Hepatic stellate cell (primary cell): ENCODE data around the gene PAPOLA.
"Not testable (repeated sequence)": the region's sequence is repeated elsewhere in the genome, so short reads cannot be mapped to it uniquely, and the experiment has no call there.

Experiments
- DNase-seq: peaks from one replicate; pipeline ENCODE4 v3.0.0; 2011; ENCODE audit warnings: low spot score

Gene PAPOLA

GRCh38 chr14:96501740-96502620 is at the start of gene PAPOLA:
PAPOLA (plus strand) TSS chr14:96502382; CDS start chr14:96502593, 211 bp downstream.
- peak; percentile 95 for DNase-seq

DNA sequence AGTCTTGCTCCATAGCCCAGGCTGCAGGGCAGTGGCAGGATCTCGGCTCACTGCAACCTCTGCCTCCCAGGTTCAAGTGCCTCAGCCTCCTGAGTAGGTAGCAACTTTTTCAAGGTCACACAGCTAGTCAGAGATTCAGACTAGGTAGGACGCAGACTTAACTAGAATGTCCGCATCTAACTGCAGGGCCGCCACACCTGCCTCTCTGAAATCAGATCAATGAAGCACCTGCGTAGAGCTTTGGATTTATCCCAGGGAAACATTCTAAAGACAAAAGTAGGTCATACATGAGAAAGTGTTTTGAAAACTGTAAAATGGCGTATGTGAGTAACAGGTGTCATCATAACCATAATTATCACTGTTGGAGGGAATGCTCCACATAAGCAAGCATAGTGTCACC is 49.5 kb upstream of the PAPOLA start:
- no peak for DNase-seq

- DNase-seq: no peak
Observed at GRCh38 chr14:96455588-96455987, 46.6 kb upstream of the PAPOLA start.

GRCh38 chr14:96459851-96460250 is 42.3 kb upstream of the PAPOLA start:
- DNase-seq: no peak

GRCh38 chr14:96461950-96462798 is 40.0 kb upstream of the PAPOLA start:
- no peak for DNase-seq

GRCh38 chr14:96464136-96464535 is 38.0 kb upstream of the PAPOLA start:
- no peak for DNase-seq

DNA sequence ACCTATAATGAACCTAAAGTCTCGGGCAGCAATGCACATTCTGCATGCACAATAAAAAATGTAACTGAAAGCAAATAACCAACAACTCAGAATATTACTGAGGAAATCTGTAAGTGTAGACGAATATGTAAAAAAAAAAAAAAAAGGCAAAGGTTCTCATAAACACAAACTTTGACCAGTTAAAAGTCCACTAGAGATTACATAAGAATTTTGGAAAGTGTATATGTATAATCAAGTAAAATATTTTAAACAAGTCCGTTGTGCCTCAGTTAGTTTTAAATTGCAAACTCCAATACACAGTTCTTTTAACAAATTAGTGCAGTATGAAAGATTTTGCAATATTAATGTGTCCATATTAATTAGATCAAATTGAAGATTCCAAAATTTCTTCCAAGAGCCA is 35.3 kb upstream of the PAPOLA start:
- no peak for DNase-seq

- no peak for DNase-seq
Observed at GRCh38 chr14:96470331-96470730, 31.9 kb upstream of the PAPOLA start.

DNA sequence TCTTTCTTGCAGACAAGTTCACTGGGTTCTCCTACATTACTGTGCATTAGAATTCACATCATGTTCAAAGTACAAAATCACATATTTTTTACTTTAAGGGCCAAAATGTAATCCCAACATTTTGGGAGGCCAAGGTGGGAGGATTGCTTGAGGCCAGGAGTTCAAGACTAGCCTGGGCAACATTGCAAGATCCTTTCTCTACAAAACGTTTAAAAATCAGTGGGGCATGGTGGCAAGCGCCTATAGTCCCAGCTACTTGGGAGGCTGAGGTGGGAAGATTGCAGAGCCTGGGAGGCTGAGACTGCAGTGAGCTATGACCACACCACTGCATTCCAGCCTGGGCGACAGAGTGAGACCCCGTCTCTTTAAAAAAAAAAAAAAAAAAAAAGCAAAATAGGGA is 31.2 kb upstream of the PAPOLA start:
- DNase-seq: not testable (repeated sequence)

- DNase-seq: no peak
Observed at GRCh38 chr14:96478119-96478518, 24.1 kb upstream of the PAPOLA start.

- DNase-seq: no peak
Observed at GRCh38 chr14:96479435-96480146, 22.6 kb upstream of the PAPOLA start.

DNA sequence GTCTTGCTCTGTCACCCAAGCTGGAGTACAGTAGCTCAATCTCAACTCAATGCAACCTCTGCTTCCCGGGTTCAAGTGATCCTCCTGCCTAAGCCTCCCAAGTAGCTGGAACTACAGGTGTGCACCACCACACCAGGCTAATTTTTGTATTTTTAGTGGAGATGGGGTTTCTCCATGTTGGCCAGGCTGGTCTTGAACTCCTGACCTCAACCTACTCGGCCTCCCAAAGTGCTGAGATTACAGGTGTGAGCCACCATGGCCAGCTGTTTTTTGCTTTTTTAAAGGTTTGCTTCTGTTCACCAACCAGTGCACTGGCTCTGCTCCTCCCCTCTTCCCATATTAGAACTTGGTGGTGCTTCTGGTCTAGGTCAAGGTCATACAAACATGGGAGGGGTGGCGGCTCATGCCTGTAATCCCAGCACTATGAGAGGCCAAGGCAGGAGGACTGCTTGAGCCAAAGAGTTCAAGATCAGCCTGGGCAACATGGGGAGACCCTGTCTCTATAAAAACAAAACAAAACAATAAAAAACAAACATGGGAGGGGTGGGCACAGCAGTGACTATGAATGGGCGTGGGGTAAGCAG is 20.4 kb upstream of the PAPOLA start:
- DNase-seq: no peak

- DNase-seq: no peak
Observed at GRCh38 chr14:96482986-96483385, 19.2 kb upstream of the PAPOLA start.

DNA sequence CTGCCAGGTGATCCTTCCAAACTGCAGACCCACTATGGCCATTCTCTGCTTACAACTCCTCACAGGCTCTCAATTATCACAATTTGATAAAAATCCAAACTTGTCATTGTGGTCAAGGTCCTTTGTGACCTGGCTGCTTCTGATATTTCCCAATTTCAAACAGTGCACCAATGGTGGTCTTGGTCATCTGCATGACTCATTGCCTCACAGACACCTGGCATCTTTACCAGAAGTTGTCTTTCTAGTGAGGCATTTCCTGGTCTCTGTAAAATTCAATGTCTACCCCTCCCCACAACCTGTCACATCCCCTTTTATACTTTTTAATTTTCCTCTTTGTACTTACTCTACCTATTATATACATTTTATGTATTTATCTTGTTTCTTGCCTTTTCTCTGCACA is 17.8 kb upstream of the PAPOLA start:
- no peak for DNase-seq

DNA sequence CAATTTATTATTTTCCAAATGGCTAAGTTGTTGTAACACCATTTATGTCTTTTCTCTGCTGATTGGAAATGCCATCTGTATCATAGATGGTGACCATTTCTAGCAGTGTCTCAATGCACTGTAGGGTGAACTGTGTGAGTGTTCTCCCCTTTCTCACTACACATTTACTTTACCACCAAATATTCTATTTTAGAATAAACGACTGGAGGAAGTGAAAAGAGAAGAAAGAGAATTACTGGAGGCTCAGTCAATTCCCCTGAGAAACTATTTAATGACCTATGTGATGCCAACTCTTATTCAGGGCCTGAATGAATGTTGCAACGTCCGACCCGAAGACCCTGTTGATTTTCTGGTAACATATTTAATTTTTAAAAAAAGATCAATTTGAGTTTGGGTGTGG is 15.5 kb upstream of the PAPOLA start:
- no peak for DNase-seq

- no peak for DNase-seq
Observed at GRCh38 chr14:96489327-96489726, 12.9 kb upstream of the PAPOLA start.

GRCh38 chr14:96493178-96493577 is 9.0 kb upstream of the PAPOLA start:
- DNase-seq: no peak

- no peak for DNase-seq
Observed at GRCh38 chr14:96494331-96494730, 7.9 kb upstream of the PAPOLA start.

- no peak for DNase-seq
Observed at GRCh38 chr14:96497087-96497486, 5.1 kb upstream of the PAPOLA start.

DNA sequence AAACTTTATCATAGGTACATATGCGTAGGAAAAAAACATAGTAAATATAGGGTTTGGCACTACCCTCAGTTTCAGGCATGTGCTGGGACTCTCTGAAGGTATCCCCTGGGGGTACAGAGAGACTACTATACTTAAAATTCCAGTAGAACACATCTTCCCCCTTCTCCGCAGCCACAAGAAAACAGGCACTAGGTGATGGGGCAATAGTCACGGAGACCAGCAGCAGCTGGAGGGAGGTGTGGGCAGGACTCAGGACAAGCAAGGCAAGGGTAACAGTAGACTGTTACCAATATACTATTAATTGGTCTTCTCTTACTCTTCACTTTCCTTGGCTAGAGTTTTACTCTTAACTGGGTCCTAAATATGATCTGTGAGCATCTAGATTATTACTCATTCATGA is 4.6 kb upstream of the PAPOLA start:
- DNase-seq: no peak

- peak; percentile 20 for DNase-seq
Observed at GRCh38 chr14:96501217-96501739, 904 bp upstream of the PAPOLA start.
